Common myeloid progenitor, CD34-positive (primary cell): ENCODE data around the gene ACOXL.
"Not testable (repeated sequence)": the region's sequence is repeated elsewhere in the genome, so short reads cannot be mapped to it uniquely, and the experiment has no call there.

Source experiments
- CTCF ChIA-PET: fragments of 350-600 bp; sonication (Branson Sonifier 250); formaldehyde crosslinking; loops from one replicate; lab custom pipeline; 2021; ENCODE audit warnings: antibody characterized with exemption; lab: Charles Lee
- POLR2A ChIA-PET: fragments of 350-600 bp; sonication (Branson Sonifier 250); formaldehyde crosslinking; loops from one replicate; lab custom pipeline; 2021; ENCODE audit warnings: antibody characterized with exemption; lab: Charles Lee
- DNase-seq, 3 donors: peaks; one replicate each; pipeline versions ENCODE4 v3.0.0 to v3.0.0-alpha.2; 2013
- H3K27ac ChIP-seq, 2 experiments: 1 replicate in 1 of 2; 2 replicates in 1 of 2; pipeline ENCODE4 v1.7.0; 2013; ENCODE audit warnings: inconsistent platforms in 2 of 2, low read length in 2 of 2, mild to moderate bottlenecking in 2 of 2, low read depth in 1 of 2, moderate library complexity in 1 of 2; ENCODE audit not compliant: severe bottlenecking in 2 of 2, insufficient read depth in 1 of 2, poor library complexity in 1 of 2
- H3K27me3 ChIP-seq, 5 experiments: replicated peaks in 2 of 5; 1 replicate in 3 of 5; 2 replicates in 2 of 5; pipeline versions ENCODE4 v1.6.1 to v1.7.0; 2013; ENCODE audit warnings: low read length in 4 of 5, mild to moderate bottlenecking in 2 of 5, moderate library complexity in 2 of 5, inconsistent platforms in 1 of 5; ENCODE audit not compliant: insufficient read depth in 5 of 5, control insufficient read depth in 4 of 5
- H3K36me3 ChIP-seq, 4 experiments: 1 replicate in 2 of 4; 2 replicates in 2 of 4; pipeline versions ENCODE4 v1.6.1 to v1.7.0; 2013; ENCODE audit warnings: low read length in 3 of 4, control low read depth in 1 of 4, mild to moderate bottlenecking in 1 of 4; ENCODE audit not compliant: control insufficient read depth in 4 of 4, insufficient read depth in 4 of 4
- H3K4me1 ChIP-seq, 4 experiments: 1 replicate in 3 of 4; 2 replicates in 1 of 4; pipeline versions ENCODE4 v1.6.1 to v1.7.1; 2013; ENCODE audit warnings: low read length in 3 of 4, mild to moderate bottlenecking in 3 of 4, control low read depth in 1 of 4, inconsistent platforms in 1 of 4, moderate library complexity in 1 of 4; ENCODE audit not compliant: control insufficient read depth in 4 of 4, insufficient read depth in 4 of 4; ENCODE audit errors: control extremely low read depth in 1 of 4
- H3K4me3 ChIP-seq, 7 experiments: 1 replicate in 4 of 7; 2 replicates in 3 of 7; pipeline versions ENCODE4 v1.5.1 to v1.7.0; 2013; ENCODE audit warnings: mild to moderate bottlenecking in 7 of 7, low read length in 6 of 7, moderate library complexity in 6 of 7, inconsistent platforms in 2 of 7, low read depth in 2 of 7, control low read depth in 1 of 7; ENCODE audit not compliant: insufficient read depth in 4 of 7, control insufficient read depth in 1 of 7; ENCODE audit errors: extremely low read depth in 1 of 7
- H3K9me3 ChIP-seq, 5 experiments: 1 replicate in 4 of 5; 2 replicates in 1 of 5; pipeline versions ENCODE4 v1.6.1 to v1.7.1; 2013; ENCODE audit warnings: low read length in 4 of 5, mild to moderate bottlenecking in 2 of 5, inconsistent platforms in 1 of 5, low read depth in 1 of 5, moderate library complexity in 1 of 5; ENCODE audit not compliant: control insufficient read depth in 4 of 5, insufficient read depth in 2 of 5; ENCODE audit errors: control extremely low read depth in 1 of 5
- WGBS: methylation state at CpG from one replicate; pipeline ENCODE4 v1.1.5; 2013; ENCODE audit not compliant: insufficient coverage; 5-methylcytosine and 5-hydroxymethylcytosine counted together

ACOXL gene

GRCh38 chr2:110852541-110853263, 120.3 kb downstream of the ACOXL start:
- Histone ChIP-seq H3K27ac (no peak overlapping the region), H3K27me3 (no peaks in the 10 kb centered on the region), H3K4me3 (peak overlapping the region in 1 of 7 experiments; percentile 11), H3K9me3 (no peaks in the 10 kb centered on the region), H3K4me1 (peaks cover 0 to 21% (median 19%) of the 10 kb centered on the region in 4 experiments), H3K36me3 (no peaks in the 10 kb centered on the region)
- peak; percentile 42 to 81 (median 79) for DNase-seq
- WGBS = 98% methylated on average over 5 of the region's 8 CpGs
- POLR2A ChIA-PET = no interaction called here
- CTCF ChIA-PET = interaction anchor here (0.5 to 1.7 kb wide), 10 partner anchors 10 to 788 kb away, joined by 3 to 5 read pairs (median 3); no protein-coding TSS in a partner anchor

GRCh38 chr2:110853516-110853915, 121.1 kb downstream of the ACOXL start:
- Histone ChIP-seq H3K27ac (no peak overlapping the region), H3K4me1 (peaks cover 0 to 21% (median 19%) of the 10 kb centered on the region in 4 experiments), H3K9me3 (no peaks in the 10 kb centered on the region), H3K4me3 (no peak overlapping the region), H3K36me3 (no peaks in the 10 kb centered on the region), H3K27me3 (no peaks in the 10 kb centered on the region)
- ChIA-PET CTCF (interaction anchor here (1.0 to 1.7 kb wide), 7 partner anchors 9 to 40 kb away, joined by 3 to 5 read pairs (median 3); no protein-coding TSS in a partner anchor), POLR2A (no interaction called here)
- peak; percentile 36 to 49 (median 44) for DNase-seq
- WGBS = 100% methylated on average over 1 of the region's 5 CpGs

GRCh38 chr2:110853948-110854347, 121.6 kb downstream of the ACOXL start:
- Histone ChIP-seq H3K27me3 (no peaks in the 10 kb centered on the region), H3K4me3 (no peak overlapping the region), H3K27ac (no peak overlapping the region), H3K36me3 (no peaks in the 10 kb centered on the region), H3K4me1 (peaks cover 0 to 21% (median 19%) of the 10 kb centered on the region in 4 experiments), H3K9me3 (no peaks in the 10 kb centered on the region)
- 80% methylated on average over 1 of the region's 3 CpGs for WGBS
- DNase-seq = no peak
- POLR2A ChIA-PET = no interaction called here
- CTCF ChIA-PET = interaction anchor here (1.0 to 1.7 kb wide), 6 partner anchors 9 to 41 kb away, joined by 3 to 5 read pairs (median 3); no protein-coding TSS in a partner anchor

GRCh38 chr2:110854355-110855081, 122.1 kb downstream of the ACOXL start:
- no peaks in the 10 kb centered on the region for H3K36me3 ChIP-seq
- peaks cover 0 to 21% (median 19%) of the 10 kb centered on the region in 4 experiments for H3K4me1 ChIP-seq
- CTCF ChIA-PET = interaction anchor here (1.7 kb wide), 1 partner anchor 28 kb away, joined by 5 read pairs; no protein-coding TSS in a partner anchor
- no peak for DNase-seq
- POLR2A ChIA-PET = no interaction called here
- no peak overlapping the region for H3K4me3 ChIP-seq
- H3K9me3 ChIP-seq = no peaks in the 10 kb centered on the region
- H3K27ac ChIP-seq = no peak overlapping the region
- peaks cover 0 to 5% (median 3%) of the 10 kb centered on the region in 5 experiments for H3K27me3 ChIP-seq

- POLR2A ChIA-PET = not testable (repeated sequence)
- WGBS = 97% methylated on average over 7 of the region's 7 CpGs
Measured at GRCh38 chr2:110855841-110856240, 123.5 kb downstream of the ACOXL start.

GRCh38 chr2:110858135-110858725, 125.9 kb downstream of the ACOXL start:
- Histone ChIP-seq H3K27me3 (peaks cover 0 to 11% (median 3%) of the 10 kb centered on the region in 5 experiments), H3K4me1 (peaks cover 0 to 3% (median under 1%) of the 10 kb centered on the region in 4 experiments), H3K4me3 (no peak overlapping the region), H3K9me3 (no peaks in the 10 kb centered on the region), H3K27ac (no peak overlapping the region), H3K36me3 (no peaks in the 10 kb centered on the region)
- no peak for DNase-seq
- WGBS = 82% methylated on average over 9 of the region's 12 CpGs
- ChIA-PET CTCF (interaction anchor here (0.6 to 1.6 kb wide), 5 partner anchors 10 to 29 kb away, joined by 3 to 5 read pairs (median 3); no protein-coding TSS in a partner anchor), POLR2A (no interaction called here)

More at GRCh38 chr2:110855841-110856240, 123.5 kb downstream of the ACOXL start:
- H3K36me3 ChIP-seq, H3K4me3 ChIP-seq, DNase-seq, H3K27ac ChIP-seq, H3K9me3 ChIP-seq, CTCF ChIA-PET: not testable (repeated sequence)
- peaks cover 0 to 21% (median 19%) of the 10 kb centered on the region in 4 experiments for H3K4me1 ChIP-seq
- peaks cover 0 to 11% (median 3%) of the 10 kb centered on the region in 5 experiments for H3K27me3 ChIP-seq
